HepG2 (cell line): ENCODE measurements around the gene CACNA1C. TPM values are rescaled to one million over a fixed set of nuclear protein-coding genes. Genes with fewer than 3 reads are reported as not detected.

Experiments used
- ATAC-seq: fragments of 200-7000 bp; cut with Tn5 transposase; 3 replicates; pipeline ENCODE4 v1.9.1; 2020; ENCODE audit warnings: mild to moderate bottlenecking, moderate library complexity
- BruUV-seq: library from RNA; stranded (reverse); fragments of 400-500 nt; replicated peaks from 2 replicates; lab custom pipeline; 2021; lab: Mats Ljungman, UMichigan
- CTCF ChIA-PET: fragments of 300-600 bp; formaldehyde crosslinking; extraction: SDS; loops from one replicate; lab custom pipeline; 2021; ENCODE audit warnings: low total read pairs, inconsistent platforms, low intra/inter-chr PET ratio; lab: Yijun Ruan, JAX
- POLR2A ChIA-PET: fragments of 350-600 bp; sonication (Branson Sonifier 250); formaldehyde crosslinking; loops from one replicate; lab custom pipeline; 2020; ENCODE audit warnings: antibody characterized with exemption, inconsistent platforms; lab: Yijun Ruan, JAX
- DNase-seq: peaks from one replicate; pipeline ENCODE4 v3.0.0-alpha.2; 2015; ENCODE audit warnings: low spot score
- FAIRE-seq: peaks from 3 replicates; lab custom pipeline; 2011; peaks lifted over from hg19 to GRCh38; lab: Jason Lieb, UNC
- H2AFZ ChIP-seq: one replicate; pipeline ENCODE4 v1.6.1; 2011; ENCODE audit warnings: low read length, inconsistent platforms
- H3K27ac ChIP-seq: fragments of 300-600 bp; 3 replicates; pipeline ENCODE4 v1.8.0; 2011; ENCODE audit warnings: mixed run types, mild to moderate bottlenecking, mixed read lengths, low read length, inconsistent platforms; ENCODE audit not compliant: insufficient read depth; ENCODE audit errors: extremely low read length
- H3K27me3 ChIP-seq, 2 experiments: fragments of 200-600 bp in 1 of 2; 2 replicates in 1 of 2; 3 replicates in 1 of 2; pipeline versions ENCODE4 v1.6.0 to v1.8.0; 2011; ENCODE audit warnings: low read length in 2 of 2, mild to moderate bottlenecking in 2 of 2, moderate library complexity in 2 of 2, inconsistent platforms in 1 of 2; ENCODE audit not compliant: insufficient read depth in 2 of 2, control insufficient read depth in 1 of 2
- H3K36me3 ChIP-seq, 2 experiments: fragments of 200-600 bp in 1 of 2; replicated peaks in 1 of 2; 2 replicates in 1 of 2; 3 replicates in 1 of 2; pipeline versions ENCODE4 v1.5.1 to v1.8.0; 2011; ENCODE audit warnings: low read length in 2 of 2, inconsistent platforms in 1 of 2; ENCODE audit not compliant: insufficient read depth in 2 of 2, control insufficient read depth in 1 of 2
- H3K4me1 ChIP-seq: 2 replicates; pipeline ENCODE4 v1.5.1; 2012; ENCODE audit warnings: low read length, inconsistent platforms; ENCODE audit not compliant: insufficient read depth
- H3K4me2 ChIP-seq: 2 replicates; pipeline ENCODE4 v1.6.0; 2011; ENCODE audit warnings: low read depth, low read length, inconsistent platforms
- H3K4me3 ChIP-seq, 3 experiments: fragments of 200-600 bp in 1 of 3; sonication (generic), shearing (Covaris generic) in 1 of 3; replicated peaks in 1 of 3; 2 replicates each; pipeline ENCODE4 v1.5.1; 2011 to 2016; ENCODE audit warnings: low read length in 3 of 3, inconsistent platforms in 2 of 3, low read depth in 2 of 3, mild to moderate bottlenecking in 2 of 3, control low read depth in 1 of 3, mixed read lengths in 1 of 3; ENCODE audit not compliant: insufficient read depth in 1 of 3
- H3K79me2 ChIP-seq: one replicate; pipeline ENCODE4 v1.6.1; 2011; ENCODE audit warnings: low read length, inconsistent platforms; ENCODE audit not compliant: insufficient read depth
- H3K9ac ChIP-seq: 2 replicates; pipeline ENCODE4 v1.6.0; 2011; ENCODE audit warnings: mild to moderate bottlenecking, low read depth, low read length, inconsistent platforms; ENCODE audit not compliant: insufficient read depth
- H3K9me3 ChIP-seq: 2 replicates; pipeline ENCODE4 v1.5.1; 2012; ENCODE audit warnings: mild to moderate bottlenecking, low read length
- H4K20me1 ChIP-seq: 2 replicates; pipeline ENCODE4 v1.6.0; 2011; ENCODE audit warnings: inconsistent platforms, mild to moderate bottlenecking, low read length, moderate library complexity; ENCODE audit not compliant: insufficient read depth
- ATF1 ChIP-seq: IDR thresholded peaks from 2 replicates; pipeline ENCODE4 v1.6.1; 2016; ENCODE audit warnings: mild to moderate bottlenecking, control low read depth
- HCFC1 ChIP-seq: fragments of 150-350 bp; IDR thresholded peaks from 2 replicates; pipeline ENCODE4 v1.6.1; 2014; ENCODE audit warnings: low read depth, low read length
- HNF4G ChIP-seq, 2 experiments: sonication (generic) in 1 of 2; formaldehyde crosslinking in 1 of 2; IDR thresholded peaks; 2 replicates each; pipeline versions ENCODE4 v1.4.0 to v1.6.1; 2011 to 2020; ENCODE audit warnings: borderline replicate concordance in 2 of 2, low read depth in 2 of 2, mild to moderate bottlenecking in 2 of 2, low read length in 1 of 2, missing genetic modification reagents in 1 of 2, moderate library complexity in 1 of 2
- JARID2 ChIP-seq: sonication (generic); formaldehyde crosslinking; IDR thresholded peaks from 2 replicates; pipeline ENCODE4 v1.8.1; 2023; ENCODE audit warnings: missing genetic modification reagents, inconsistent platforms; ENCODE audit not compliant: insufficient replicate concordance
- SRSF9 ChIP-seq: fragments of 200-400 bp; formaldehyde crosslinking; IDR thresholded peaks from 2 replicates; pipeline ENCODE4 v1.6.1; 2018; ENCODE audit warnings: borderline replicate concordance, mild to moderate bottlenecking, low read depth, low read length; ENCODE audit not compliant: insufficient read depth, poor library complexity, severe bottlenecking
- ZFP37 ChIP-seq: sonication (generic); formaldehyde crosslinking; IDR thresholded peaks from 2 replicates; pipeline ENCODE4 v1.4.0; 2020; ENCODE audit warnings: missing genetic modification reagents, borderline replicate concordance
- ZNF292 ChIP-seq: sonication (generic); formaldehyde crosslinking; IDR thresholded peaks from 2 replicates; pipeline ENCODE4 v1.8.1; 2022; ENCODE audit warnings: mild to moderate bottlenecking, low read depth, missing genetic modification reagents, borderline replicate concordance
- ZNF331 ChIP-seq: sonication (generic); formaldehyde crosslinking; IDR thresholded peaks from 2 replicates; pipeline ENCODE4 v1.4.0; 2020; ENCODE audit warnings: missing genetic modification reagents
- ZNF557 ChIP-seq: sonication (generic); formaldehyde crosslinking; IDR thresholded peaks from 2 replicates; pipeline ENCODE4 v1.4.0; 2020; ENCODE audit warnings: missing genetic modification reagents
- ZNF709 ChIP-seq: sonication (generic); formaldehyde crosslinking; IDR thresholded peaks from 2 replicates; pipeline ENCODE4 v1.5.0; 2020; ENCODE audit warnings: mild to moderate bottlenecking, missing genetic modification reagents
- WGBS: methylation state at CpG from one replicate; pipeline ENCODE4 v1.1.6; 2017; ENCODE audit warnings: low lambda C conversion rate; 5-methylcytosine and 5-hydroxymethylcytosine counted together
- in situ Hi-C: cut with HindIII; loops from 2 replicates; pipeline ENCODE4 v1.10.0; 2017; ENCODE audit warnings: low pct_unique_long_range_greater_than_20kb; ENCODE audit not compliant: extremely low pct_ligation_motif_present
- intact Hi-C: fragments of 100-400 bp; cut with micrococcal nuclease; formaldehyde crosslinking; loops from one replicate; pipeline ENCODE4 v1.10.0; 2022; ENCODE audit not compliant: unreplicated experiment
- polyA plus RNA-seq, 8 experiments: library from polyadenylated mRNA; depleted of rRNA in 3 of 8; stranded (reverse) in 7 of 8; unstranded in 1 of 8; fragments of >200 nt; fragmentation: Illumina TruSeq in 4 of 8; extraction: Trizol in 4 of 8; gene quantifications; 2 replicates each; pipeline versions ENCODE4 v1.2.1 to v1.2.3, GENCODE V29; 2011 to 2016; ENCODE audit warnings: low read depth in 4 of 8, missing spikeins in 1 of 8, mixed read lengths in 1 of 8; ENCODE audit not compliant: insufficient read depth in 1 of 8
- total RNA-seq, 5 experiments: library from RNA; depleted of rRNA; stranded (reverse); fragments of >200 nt; fragmentation: Illumina TruSeq; extraction: Trizol; gene quantifications; 2 replicates each; pipeline ENCODE4 v1.2.3, GENCODE V29; 2016; ENCODE audit warnings: low read depth in 1 of 5
- TF ChIP-seq, protein P1 (sequence below): sonication (generic); formaldehyde crosslinking; IDR thresholded peaks from 2 replicates; pipeline ENCODE4 v1.5.0; 2020; ENCODE audit warnings: missing genetic modification reagents
- TF ChIP-seq, protein P2 (sequence below): sonication (generic); formaldehyde crosslinking; IDR thresholded peaks from 2 replicates; pipeline ENCODE4 v1.8.0; 2022; ENCODE audit warnings: missing genetic modification reagents, mild to moderate bottlenecking, moderate library complexity, borderline replicate concordance

CACNA1C gene
- total and polyA plus RNA-seq, 2 of the 13 experiments (the other 11 are each of a cell fraction or from before 2014, with no cell fraction given) = not detected

DNA sequence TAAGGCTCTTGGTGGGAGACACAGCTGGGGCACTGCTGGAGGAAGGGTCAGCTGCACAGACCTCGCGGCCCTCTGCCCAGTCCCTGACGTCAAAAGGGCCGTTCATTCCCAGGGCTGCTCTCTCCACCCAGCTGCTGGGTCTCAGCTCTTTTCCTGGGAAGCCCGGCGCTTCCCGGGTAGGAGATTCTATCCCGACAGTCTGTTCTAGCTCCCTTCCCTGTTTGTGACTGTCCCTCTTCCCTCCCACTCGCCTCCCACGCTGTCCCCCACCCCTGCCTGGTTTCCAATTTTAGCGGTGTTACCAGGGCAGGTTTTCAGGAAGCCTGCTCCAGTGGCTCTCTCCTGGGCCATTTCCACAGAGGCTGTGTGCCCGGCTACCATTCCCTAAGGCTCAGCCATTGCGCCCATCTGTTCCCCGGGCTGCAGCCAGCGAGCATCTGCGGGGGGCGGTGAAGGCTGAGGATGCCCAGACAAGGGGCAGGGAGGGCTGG, 186.6 kb downstream of the CACNA1C start:
- WGBS = 51% methylated on average over 16 of the region's 17 CpGs
- BruUV-seq = no TSS peak
- peaks cover 0 to 14% of the 10 kb centered on the region in 2 experiments; a peak in 3 of 5 replicates for H3K27me3 ChIP-seq
- no peak overlapping the region for H3K27ac ChIP-seq
- H3K9me3 ChIP-seq = no peaks in the 10 kb centered on the region
- ATAC-seq = no peak
- H3K36me3 ChIP-seq = no peaks in the 10 kb centered on the region
- TF ChIP-seq, protein P1, sequence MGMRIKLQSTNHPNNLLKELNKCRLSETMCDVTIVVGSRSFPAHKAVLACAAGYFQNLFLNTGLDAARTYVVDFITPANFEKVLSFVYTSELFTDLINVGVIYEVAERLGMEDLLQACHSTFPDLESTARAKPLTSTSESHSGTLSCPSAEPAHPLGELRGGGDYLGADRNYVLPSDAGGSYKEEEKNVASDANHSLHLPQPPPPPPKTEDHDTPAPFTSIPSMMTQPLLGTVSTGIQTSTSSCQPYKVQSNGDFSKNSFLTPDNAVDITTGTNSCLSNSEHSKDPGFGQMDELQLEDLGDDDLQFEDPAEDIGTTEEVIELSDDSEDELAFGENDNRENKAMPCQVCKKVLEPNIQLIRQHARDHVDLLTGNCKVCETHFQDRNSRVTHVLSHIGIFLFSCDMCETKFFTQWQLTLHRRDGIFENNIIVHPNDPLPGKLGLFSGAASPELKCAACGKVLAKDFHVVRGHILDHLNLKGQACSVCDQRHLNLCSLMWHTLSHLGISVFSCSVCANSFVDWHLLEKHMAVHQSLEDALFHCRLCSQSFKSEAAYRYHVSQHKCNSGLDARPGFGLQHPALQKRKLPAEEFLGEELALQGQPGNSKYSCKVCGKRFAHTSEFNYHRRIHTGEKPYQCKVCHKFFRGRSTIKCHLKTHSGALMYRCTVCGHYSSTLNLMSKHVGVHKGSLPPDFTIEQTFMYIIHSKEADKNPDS = no peak
- TF ChIP-seq ZFP37 (CRISPR knock-in tag) (no peak), ATF1 (CRISPR knock-in tag) (no peak), HCFC1 (no peak), SRSF9 (no peak), ZNF557 (CRISPR knock-in tag) (no peak), ZNF331 (CRISPR knock-in tag) (no peak), ZNF709 (no peak), ZNF292 (CRISPR knock-in tag) (no peak), JARID2 (CRISPR knock-in tag) (no peak), HNF4G (IDR thresholded peaks at IDR 0.05; ENCODE audit: borderline replicate concordance, low read depth, low read length) (no peak), HNF4G (CRISPR knock-in tag; IDR thresholded peaks at IDR 0.05; ENCODE audit: borderline replicate concordance, low read depth) (no peak)
- TF ChIP-seq, protein P2, sequence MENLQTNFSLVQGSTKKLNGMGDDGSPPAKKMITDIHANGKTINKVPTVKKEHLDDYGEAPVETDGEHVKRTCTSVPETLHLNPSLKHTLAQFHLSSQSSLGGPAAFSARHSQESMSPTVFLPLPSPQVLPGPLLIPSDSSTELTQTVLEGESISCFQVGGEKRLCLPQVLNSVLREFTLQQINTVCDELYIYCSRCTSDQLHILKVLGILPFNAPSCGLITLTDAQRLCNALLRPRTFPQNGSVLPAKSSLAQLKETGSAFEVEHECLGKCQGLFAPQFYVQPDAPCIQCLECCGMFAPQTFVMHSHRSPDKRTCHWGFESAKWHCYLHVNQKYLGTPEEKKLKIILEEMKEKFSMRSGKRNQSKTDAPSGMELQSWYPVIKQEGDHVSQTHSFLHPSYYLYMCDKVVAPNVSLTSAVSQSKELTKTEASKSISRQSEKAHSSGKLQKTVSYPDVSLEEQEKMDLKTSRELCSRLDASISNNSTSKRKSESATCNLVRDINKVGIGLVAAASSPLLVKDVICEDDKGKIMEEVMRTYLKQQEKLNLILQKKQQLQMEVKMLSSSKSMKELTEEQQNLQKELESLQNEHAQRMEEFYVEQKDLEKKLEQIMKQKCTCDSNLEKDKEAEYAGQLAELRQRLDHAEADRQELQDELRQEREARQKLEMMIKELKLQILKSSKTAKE (CRISPR knock-in tag) = no peak
- H3K79me2 ChIP-seq = no peaks in the 10 kb centered on the region
- no peak overlapping the region for H3K4me2 ChIP-seq
- H2AFZ ChIP-seq = no peak overlapping the region
- H3K4me3 ChIP-seq = no peak overlapping the region
- intact Hi-C loops = no loop called here
- peaks cover 11% of the 10 kb centered on the region for H3K4me1 ChIP-seq
- H3K9ac ChIP-seq = no peak overlapping the region
- POLR2A ChIA-PET = no interaction called here
- FAIRE-seq = no peak
- CTCF ChIA-PET = no interaction called here
- in situ Hi-C loops = no loop called here
- no peaks in the 10 kb centered on the region for H4K20me1 ChIP-seq
- no peak for DNase-seq
